ENCODE data around the gene DUSP9.

Gene DUSP9

GRCh38 chrX:153606503-153606902 lies 40.5 kb upstream of the DUSP9 start:
- no peak overlapping the region for H3K27ac ChIP-seq (ENCODE audit: low read depth, low read length)
- H3K27me3 ChIP-seq (ENCODE audit: control insufficient read depth, insufficient read depth, low read length): peaks cover 21% of the 10 kb centered on the region
- no peaks in the 10 kb centered on the region for H3K36me3 ChIP-seq (ENCODE audit: control insufficient read depth, insufficient read depth, low read length)
- no peaks in the 10 kb centered on the region for H3K4me1 ChIP-seq (ENCODE audit: control insufficient read depth, insufficient read depth, low read length)
- H3K9me3 ChIP-seq (ENCODE audit: control insufficient read depth, insufficient read depth, low read length): peaks cover 27% of the 10 kb centered on the region
- no peak overlapping the region for H3K9ac ChIP-seq (ENCODE audit: low read depth, low read length)
- no peak overlapping the region for H3K4me3 ChIP-seq (ENCODE audit: low read depth, low read length)

DNA sequence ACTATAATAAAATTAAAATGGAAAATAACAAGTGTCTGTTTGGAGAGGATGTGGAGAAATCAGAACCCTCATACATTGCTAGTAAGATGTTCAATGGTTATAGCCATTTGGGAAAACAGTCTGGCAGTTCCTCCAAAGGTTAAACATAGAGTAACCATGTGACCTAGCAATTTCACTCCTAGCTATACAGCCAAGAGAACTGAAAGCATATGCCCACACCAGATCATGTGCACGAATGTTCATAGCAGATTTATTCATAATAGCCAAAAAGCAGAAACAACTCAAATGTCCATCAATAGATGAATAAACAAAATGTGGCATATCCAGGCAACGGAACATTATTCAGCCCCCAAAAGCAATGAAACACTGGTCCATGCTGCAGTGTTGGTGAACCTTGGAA lies 38.6 kb upstream of the DUSP9 start:
- H3K4me1 ChIP-seq (ENCODE audit: control insufficient read depth, insufficient read depth, low read length): no peaks in the 10 kb centered on the region
- H3K9me3 ChIP-seq (ENCODE audit: control insufficient read depth, insufficient read depth, low read length): peaks cover 36% of the 10 kb centered on the region
- no peaks in the 10 kb centered on the region for H3K36me3 ChIP-seq (ENCODE audit: control insufficient read depth, insufficient read depth, low read length)
- H3K9ac ChIP-seq (ENCODE audit: low read depth, low read length): no peak overlapping the region
- H3K27me3 ChIP-seq (ENCODE audit: control insufficient read depth, insufficient read depth, low read length): peaks cover 21% of the 10 kb centered on the region
- no peak overlapping the region for H3K27ac ChIP-seq (ENCODE audit: low read depth, low read length)
- no peak overlapping the region for H3K4me3 ChIP-seq (ENCODE audit: low read depth, low read length)

- H3K9ac ChIP-seq (ENCODE audit: low read depth, low read length): no peak overlapping the region
- H3K27me3 ChIP-seq (ENCODE audit: control insufficient read depth, insufficient read depth, low read length): peaks cover 21% of the 10 kb centered on the region
- no peaks in the 10 kb centered on the region for H3K4me1 ChIP-seq (ENCODE audit: control insufficient read depth, insufficient read depth, low read length)
- no peaks in the 10 kb centered on the region for H3K36me3 ChIP-seq (ENCODE audit: control insufficient read depth, insufficient read depth, low read length)
- H3K9me3 ChIP-seq (ENCODE audit: control insufficient read depth, insufficient read depth, low read length): peaks cover 36% of the 10 kb centered on the region
- H3K27ac ChIP-seq (ENCODE audit: low read depth, low read length): no peak overlapping the region
- H3K4me3 ChIP-seq (ENCODE audit: low read depth, low read length): no peak overlapping the region
Measured at GRCh38 chrX:153608806-153609205, 38.2 kb upstream of the DUSP9 start.

GRCh38 chrX:153609917-153610835 lies 36.8 kb upstream of the DUSP9 start:
- no peaks in the 10 kb centered on the region for H3K36me3 ChIP-seq (ENCODE audit: control insufficient read depth, insufficient read depth, low read length)
- peak overlapping the region; percentile 55 for H3K4me3 ChIP-seq (ENCODE audit: low read depth, low read length)
- no peak overlapping the region for H3K9ac ChIP-seq (ENCODE audit: low read depth, low read length)
- H3K27ac ChIP-seq (ENCODE audit: low read depth, low read length): no peak overlapping the region
- no peaks in the 10 kb centered on the region for H3K4me1 ChIP-seq (ENCODE audit: control insufficient read depth, insufficient read depth, low read length)
- H3K9me3 ChIP-seq (ENCODE audit: control insufficient read depth, insufficient read depth, low read length): peaks cover 41% of the 10 kb centered on the region
- H3K27me3 ChIP-seq (ENCODE audit: control insufficient read depth, insufficient read depth, low read length): peaks cover 25% of the 10 kb centered on the region

DNA sequence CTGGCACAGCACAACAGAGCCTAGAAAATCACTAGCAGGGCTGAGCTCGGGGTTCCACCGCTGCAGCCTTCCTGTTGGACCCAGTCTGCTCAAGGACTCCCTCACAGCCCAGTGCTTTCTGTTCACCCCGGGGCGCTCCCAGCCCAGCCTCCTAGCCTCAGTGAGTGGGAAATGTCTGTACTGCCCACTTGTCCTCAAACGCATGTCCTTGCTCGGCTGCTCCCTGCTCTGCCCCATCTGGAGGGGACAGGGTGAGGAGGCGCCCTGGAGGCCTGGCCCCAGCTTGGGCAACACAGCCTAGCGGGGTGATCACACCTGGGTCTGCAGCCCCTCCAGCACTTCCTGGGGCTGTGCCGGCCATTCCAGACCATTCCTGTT lies 36.2 kb upstream of the DUSP9 start:
- H3K36me3 ChIP-seq (ENCODE audit: control insufficient read depth, insufficient read depth, low read length): no peaks in the 10 kb centered on the region
- peak overlapping the region; percentile 55; the same call in 1 of the 2 replicates for H3K4me3 ChIP-seq (ENCODE audit: low read depth, low read length)
- H3K9me3 ChIP-seq (ENCODE audit: control insufficient read depth, insufficient read depth, low read length): peaks cover 44% of the 10 kb centered on the region
- H3K27ac ChIP-seq (ENCODE audit: low read depth, low read length): no peak overlapping the region
- peaks cover 25% of the 10 kb centered on the region for H3K27me3 ChIP-seq (ENCODE audit: control insufficient read depth, insufficient read depth, low read length)
- H3K4me1 ChIP-seq (ENCODE audit: control insufficient read depth, insufficient read depth, low read length): no peaks in the 10 kb centered on the region
- H3K9ac ChIP-seq (ENCODE audit: low read depth, low read length): no peak overlapping the region

GRCh38 chrX:153611298-153612095 lies 35.5 kb upstream of the DUSP9 start:
- no peak overlapping the region for H3K4me3 ChIP-seq (ENCODE audit: low read depth, low read length)

DNA sequence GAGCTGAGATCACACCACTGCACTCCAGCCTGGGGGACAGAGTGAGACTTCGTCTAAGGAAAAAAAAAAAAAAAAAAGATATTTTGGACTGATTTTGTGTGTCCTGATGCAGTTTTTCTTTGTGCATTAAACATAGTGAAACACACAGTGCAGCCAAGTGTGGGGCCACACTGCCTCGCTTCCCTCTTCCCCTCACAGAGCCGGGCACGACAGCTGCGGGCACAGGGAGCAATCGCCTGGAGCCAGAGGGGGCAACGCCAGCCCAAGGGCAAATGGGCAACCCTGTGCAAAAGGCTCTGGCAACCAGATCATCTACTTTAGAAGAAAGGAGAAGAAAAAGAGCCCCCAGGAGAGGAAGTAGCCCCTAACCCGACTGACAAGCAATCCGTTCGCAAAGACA lies 34.6 kb upstream of the DUSP9 start:
- H3K36me3 ChIP-seq (ENCODE audit: control insufficient read depth, insufficient read depth, low read length): no peaks in the 10 kb centered on the region
- no peak overlapping the region for H3K27ac ChIP-seq (ENCODE audit: low read depth, low read length)
- no peak overlapping the region for H3K9ac ChIP-seq (ENCODE audit: low read depth, low read length)
- peaks cover 40% of the 10 kb centered on the region; the same call in 1 of the 2 replicates for H3K9me3 ChIP-seq (ENCODE audit: control insufficient read depth, insufficient read depth, low read length)
- no peaks in the 10 kb centered on the region for H3K4me1 ChIP-seq (ENCODE audit: control insufficient read depth, insufficient read depth, low read length)
- H3K4me3 ChIP-seq (ENCODE audit: low read depth, low read length): no peak overlapping the region
- peaks cover 22% of the 10 kb centered on the region for H3K27me3 ChIP-seq (ENCODE audit: control insufficient read depth, insufficient read depth, low read length)

More at GRCh38 chrX:153611298-153612095, 35.5 kb upstream of the DUSP9 start:
- Histone ChIP-seq H3K27ac (ENCODE audit: low read depth, low read length) (no peak overlapping the region), H3K4me1 (ENCODE audit: control insufficient read depth, insufficient read depth, low read length) (no peaks in the 10 kb centered on the region), H3K9me3 (ENCODE audit: control insufficient read depth, insufficient read depth, low read length) (peaks cover 42% of the 10 kb centered on the region), H3K36me3 (ENCODE audit: control insufficient read depth, insufficient read depth, low read length) (no peaks in the 10 kb centered on the region), H3K27me3 (ENCODE audit: control insufficient read depth, insufficient read depth, low read length) (peaks cover 25% of the 10 kb centered on the region), H3K9ac (ENCODE audit: low read depth, low read length) (no peak overlapping the region)

DNA sequence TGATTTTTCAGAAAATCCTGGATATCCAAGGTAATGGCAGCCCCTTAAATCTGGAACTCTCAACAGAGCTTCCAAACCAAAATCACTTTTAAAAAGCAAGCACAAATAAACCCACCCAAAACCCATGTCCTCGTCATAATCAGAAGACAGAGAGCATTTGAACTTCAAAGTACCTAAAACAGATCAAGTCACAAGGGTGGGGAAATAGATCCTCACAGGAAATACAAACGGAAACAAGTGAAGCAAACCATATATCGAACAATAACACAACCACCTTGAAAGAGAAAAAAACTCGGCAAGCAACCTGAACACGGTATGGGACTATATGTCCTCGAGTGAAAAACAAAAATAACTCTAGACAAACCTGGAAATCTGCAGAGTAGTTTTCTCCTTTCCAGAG lies 32.2 kb upstream of the DUSP9 start:
- Histone ChIP-seq H3K36me3 (ENCODE audit: control insufficient read depth, insufficient read depth, low read length) (no peaks in the 10 kb centered on the region), H3K9me3 (ENCODE audit: control insufficient read depth, insufficient read depth, low read length) (peaks cover 43% of the 10 kb centered on the region), H3K27me3 (ENCODE audit: control insufficient read depth, insufficient read depth, low read length) (peaks cover 17% of the 10 kb centered on the region; the same call in 1 of the 2 replicates), H3K4me1 (ENCODE audit: control insufficient read depth, insufficient read depth, low read length) (no peaks in the 10 kb centered on the region), H3K4me3 (ENCODE audit: low read depth, low read length) (no peak overlapping the region), H3K27ac (ENCODE audit: low read depth, low read length) (no peak overlapping the region), H3K9ac (ENCODE audit: low read depth, low read length) (no peak overlapping the region)

- Histone ChIP-seq H3K9ac (ENCODE audit: low read depth, low read length) (no peak overlapping the region), H3K27ac (ENCODE audit: low read depth, low read length) (no peak overlapping the region), H3K4me1 (ENCODE audit: control insufficient read depth, insufficient read depth, low read length) (no peaks in the 10 kb centered on the region), H3K27me3 (ENCODE audit: control insufficient read depth, insufficient read depth, low read length) (peaks cover 8% of the 10 kb centered on the region; the same call in 1 of the 2 replicates), H3K4me3 (ENCODE audit: low read depth, low read length) (no peak overlapping the region), H3K9me3 (ENCODE audit: control insufficient read depth, insufficient read depth, low read length) (peaks cover 40% of the 10 kb centered on the region), H3K36me3 (ENCODE audit: control insufficient read depth, insufficient read depth, low read length) (no peaks in the 10 kb centered on the region)
Measured at GRCh38 chrX:153620576-153620975, 26.4 kb upstream of the DUSP9 start.

DNA sequence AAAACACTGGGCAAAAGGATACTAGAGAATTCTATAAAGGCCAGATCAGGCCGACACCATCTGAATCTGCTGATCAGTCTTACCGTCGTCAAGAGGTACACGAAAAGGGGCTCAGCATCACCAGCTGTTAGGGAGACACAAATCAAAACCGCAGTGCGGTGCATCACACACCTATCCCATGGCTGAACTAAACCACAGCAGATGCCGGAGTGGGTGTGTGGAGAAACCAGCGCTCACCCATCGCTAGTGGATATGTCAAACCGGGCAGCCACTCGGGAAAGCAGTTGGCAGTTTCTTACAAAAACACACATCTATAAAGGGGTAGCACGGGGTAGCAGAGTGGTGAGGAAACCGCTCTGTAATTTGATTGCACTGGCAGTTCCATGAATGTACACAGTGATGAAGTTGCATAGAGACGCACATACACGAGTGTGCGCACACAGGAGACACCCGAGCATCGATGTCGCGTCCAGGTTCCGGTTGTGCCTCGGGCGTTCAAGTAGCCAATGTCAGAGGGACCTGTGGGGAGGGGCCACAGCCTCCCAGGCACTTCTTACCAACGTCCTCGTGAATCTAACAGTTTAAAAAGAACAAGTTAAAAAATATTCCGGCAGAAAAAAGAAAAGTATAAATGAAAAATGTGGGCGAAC lies 24.9 kb upstream of the DUSP9 start:
- no peaks in the 10 kb centered on the region for H3K4me1 ChIP-seq (ENCODE audit: control insufficient read depth, insufficient read depth, low read length)
- no peak overlapping the region for H3K4me3 ChIP-seq (ENCODE audit: low read depth, low read length)
- H3K9ac ChIP-seq (ENCODE audit: low read depth, low read length): no peak overlapping the region
- no peak overlapping the region for H3K27ac ChIP-seq (ENCODE audit: low read depth, low read length)
- no peaks in the 10 kb centered on the region for H3K36me3 ChIP-seq (ENCODE audit: control insufficient read depth, insufficient read depth, low read length)
- peaks cover 37% of the 10 kb centered on the region for H3K9me3 ChIP-seq (ENCODE audit: control insufficient read depth, insufficient read depth, low read length)
- H3K27me3 ChIP-seq (ENCODE audit: control insufficient read depth, insufficient read depth, low read length): peaks cover 8% of the 10 kb centered on the region; the same call in 1 of the 2 replicates
